HG02798 (cell line): Measurements from ENCODE around the gene PDCD1.

Source experiments
- ATAC-seq: cut with Tn5 transposase; IDR thresholded peaks from one replicate; pipeline ENCODE4 v1.9.1; 2021; ENCODE audit warnings: mild to moderate bottlenecking; ENCODE audit not compliant: unreplicated experiment, poor library complexity

The PDCD1 gene

DNA sequence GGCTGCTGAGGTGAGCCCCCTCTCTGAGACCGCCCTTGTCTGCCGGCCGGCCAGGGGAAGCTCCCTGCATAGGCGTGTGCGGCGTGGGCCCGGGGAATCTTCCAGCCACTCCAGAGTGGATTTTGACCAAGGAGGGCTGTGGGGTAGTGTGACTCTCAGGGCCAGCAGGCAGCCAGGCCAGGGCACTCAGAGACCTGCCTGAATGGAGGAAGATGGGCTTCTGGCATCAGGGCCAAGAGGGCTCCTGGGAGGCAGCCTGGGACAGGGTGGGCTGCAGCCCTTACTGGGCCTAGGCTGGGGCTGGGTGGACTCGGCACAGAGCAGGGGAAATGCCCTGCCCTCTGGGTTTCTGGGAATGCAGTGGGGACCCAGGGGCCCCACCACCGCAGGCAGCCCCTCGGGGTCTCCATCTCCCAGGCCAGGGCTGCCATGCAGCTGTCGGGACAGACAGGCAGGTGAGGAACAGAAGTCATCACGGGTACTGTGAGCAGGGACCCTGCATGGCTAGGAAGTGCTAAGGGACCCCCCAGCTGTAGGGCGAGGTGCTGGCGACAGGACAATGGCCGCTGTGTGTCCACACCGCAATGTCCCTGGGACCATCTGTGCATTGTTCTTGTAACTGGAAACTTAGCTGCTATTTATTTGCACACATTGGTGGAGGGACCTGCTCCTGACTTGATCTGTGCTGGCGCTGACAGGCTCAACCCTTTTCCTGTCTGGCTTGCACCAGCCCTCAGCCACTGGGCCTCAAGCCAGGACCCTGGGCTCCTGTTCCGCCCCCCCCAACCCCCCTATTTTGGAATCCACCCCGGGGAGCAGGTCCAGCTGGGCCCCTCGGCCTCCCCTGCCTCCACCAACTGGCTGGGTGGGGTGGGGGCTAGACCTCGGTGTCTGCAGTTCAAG lies 4.1 kb downstream of the PDCD1 start:
- ATAC-seq: no peak

DNA sequence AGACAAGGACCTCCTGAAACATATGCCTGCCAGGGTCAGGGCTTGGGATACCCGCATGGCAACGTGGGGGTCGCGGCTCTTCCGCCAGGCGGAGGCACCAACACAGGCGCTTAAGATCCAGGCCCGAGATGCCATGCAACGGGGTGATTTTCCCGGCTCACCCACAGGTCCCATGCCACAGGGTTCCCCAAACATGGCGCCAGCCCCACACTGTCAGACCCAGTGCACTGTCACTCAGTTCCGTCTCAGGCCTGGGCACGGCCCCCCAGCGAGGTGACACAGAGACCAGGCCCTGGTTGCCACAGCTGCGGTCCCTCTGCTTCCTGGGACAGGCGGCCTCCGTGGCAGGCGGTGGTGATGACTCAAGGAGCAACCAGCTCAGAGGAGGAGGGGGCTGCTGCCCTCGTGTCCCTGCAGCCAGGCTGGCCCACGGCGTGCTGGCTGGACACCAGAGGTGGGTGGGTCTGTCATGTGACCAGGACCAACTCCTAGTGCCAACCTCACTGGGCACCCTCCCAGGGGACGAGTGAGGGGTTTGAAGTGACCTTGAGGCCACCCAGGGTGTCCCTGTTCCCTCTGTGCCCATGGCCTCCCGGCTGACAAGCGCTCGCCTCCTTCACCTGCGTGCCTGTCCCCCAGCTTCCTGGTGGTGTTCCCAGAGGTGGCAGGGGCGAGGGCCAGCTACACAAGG lies 4.9 kb downstream of the PDCD1 start:
- ATAC-seq: no peak

DNA sequence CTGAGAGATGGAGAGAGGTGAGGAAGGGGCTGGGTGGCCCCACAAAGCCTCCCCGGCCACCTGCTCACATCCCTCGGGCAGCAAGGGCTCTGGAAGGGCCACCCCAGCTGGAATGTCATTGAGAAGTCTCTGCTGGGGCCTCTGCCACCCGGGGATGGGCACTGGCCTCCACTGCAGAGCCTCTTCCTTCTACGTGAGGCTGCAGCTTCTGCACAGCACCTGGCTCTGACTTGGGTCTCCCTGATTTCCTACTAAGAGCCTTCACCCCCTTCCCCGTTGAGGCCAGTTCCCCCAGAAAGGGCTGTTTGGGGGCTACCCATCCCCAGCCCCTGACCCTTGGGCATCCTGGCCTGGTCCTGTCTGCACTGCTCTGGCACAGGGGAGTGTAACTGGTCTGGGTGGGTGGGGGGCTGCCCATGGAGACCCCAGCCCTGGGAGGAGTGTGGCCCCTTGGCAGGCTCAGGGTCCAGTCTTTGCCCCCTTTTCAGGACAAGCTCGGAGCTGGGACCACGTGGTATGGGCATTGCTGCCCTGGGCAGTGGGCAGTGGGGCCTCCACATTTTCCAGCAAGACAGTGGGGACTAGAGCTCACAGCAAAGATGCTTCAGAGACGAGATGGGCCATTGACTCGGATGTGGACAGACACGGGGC lies 5.6 kb downstream of the PDCD1 start:
- ATAC-seq: no peak

DNA sequence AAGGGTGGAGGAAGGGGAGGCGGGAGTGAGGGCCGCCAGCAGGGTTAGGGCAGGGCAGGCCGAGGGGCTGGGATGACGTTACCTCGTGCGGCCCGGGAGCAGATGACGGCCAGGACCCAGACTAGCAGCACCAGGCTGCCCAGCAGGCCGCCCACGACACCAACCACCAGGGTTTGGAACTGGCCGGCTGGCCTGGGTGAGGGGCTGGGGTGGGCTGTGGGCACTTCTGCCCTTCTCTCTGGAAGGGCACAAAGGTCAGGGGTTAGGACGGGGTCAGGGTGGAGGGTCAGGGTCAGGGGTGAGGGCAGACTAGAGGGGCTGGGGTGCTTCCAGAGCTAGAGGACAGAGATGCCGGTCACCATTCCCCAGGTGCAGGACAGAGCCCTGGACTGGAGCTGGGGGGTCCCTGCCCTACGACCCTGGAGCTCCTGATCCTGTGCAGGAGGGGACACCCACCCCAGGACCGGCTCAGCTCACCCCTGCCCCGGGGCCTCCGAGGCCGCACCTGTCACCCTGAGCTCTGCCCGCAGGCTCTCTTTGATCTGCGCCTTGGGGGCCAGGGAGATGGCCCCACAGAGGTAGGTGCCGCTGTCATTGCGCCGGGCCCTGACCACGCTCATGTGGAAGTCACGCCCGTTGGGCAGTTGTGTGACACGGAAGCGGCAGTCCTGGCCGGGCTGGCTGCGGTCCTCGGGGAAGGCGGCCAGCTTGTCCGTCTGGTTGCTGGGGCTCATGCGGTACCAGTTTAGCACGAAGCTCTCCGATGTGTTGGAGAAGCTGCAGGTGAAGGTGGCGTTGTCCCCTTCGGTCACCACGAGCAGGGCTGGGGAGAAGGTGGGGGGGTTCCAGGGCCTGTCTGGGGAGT lies 6.3 kb downstream of the PDCD1 start:
- ATAC-seq: no peak

DNA sequence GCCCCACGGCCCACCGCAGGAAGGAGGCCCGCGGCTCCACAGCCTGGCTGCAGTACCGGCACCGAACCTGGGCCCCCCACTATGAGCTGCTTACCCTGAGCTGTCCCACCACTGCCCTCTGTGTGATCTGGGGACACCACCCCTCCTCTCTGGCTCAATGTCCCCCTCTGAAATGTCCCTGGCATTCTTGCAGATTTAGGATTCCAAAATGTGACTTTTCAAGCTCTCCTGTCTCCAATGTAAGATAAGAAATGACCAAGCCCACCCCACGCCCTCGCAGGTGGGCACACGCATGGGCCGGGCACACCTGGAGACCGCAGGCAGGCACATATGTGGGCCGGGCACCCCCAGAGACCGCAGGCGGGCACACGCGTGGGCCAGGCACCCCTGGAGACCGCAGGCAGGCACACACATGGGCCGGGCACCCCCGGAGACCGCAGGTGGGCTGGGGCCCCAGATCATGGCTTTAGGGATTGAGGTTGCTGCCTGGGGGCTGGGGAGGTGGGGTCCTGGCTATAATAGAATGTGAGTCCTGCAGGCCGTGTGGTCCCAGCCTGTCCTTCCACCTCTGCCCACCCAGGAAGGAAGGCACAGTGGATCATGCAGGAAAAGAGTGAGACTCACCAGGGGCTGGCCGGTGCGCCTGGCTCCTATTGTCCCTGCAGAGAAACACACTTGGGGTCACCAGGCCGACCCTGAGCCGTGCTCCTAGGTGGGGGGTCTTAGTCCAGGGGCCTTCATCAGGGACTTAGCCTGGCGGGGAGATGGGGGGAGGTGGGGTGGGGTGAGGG lies 7.2 kb downstream of the PDCD1 start:
- ATAC-seq: no peak

DNA sequence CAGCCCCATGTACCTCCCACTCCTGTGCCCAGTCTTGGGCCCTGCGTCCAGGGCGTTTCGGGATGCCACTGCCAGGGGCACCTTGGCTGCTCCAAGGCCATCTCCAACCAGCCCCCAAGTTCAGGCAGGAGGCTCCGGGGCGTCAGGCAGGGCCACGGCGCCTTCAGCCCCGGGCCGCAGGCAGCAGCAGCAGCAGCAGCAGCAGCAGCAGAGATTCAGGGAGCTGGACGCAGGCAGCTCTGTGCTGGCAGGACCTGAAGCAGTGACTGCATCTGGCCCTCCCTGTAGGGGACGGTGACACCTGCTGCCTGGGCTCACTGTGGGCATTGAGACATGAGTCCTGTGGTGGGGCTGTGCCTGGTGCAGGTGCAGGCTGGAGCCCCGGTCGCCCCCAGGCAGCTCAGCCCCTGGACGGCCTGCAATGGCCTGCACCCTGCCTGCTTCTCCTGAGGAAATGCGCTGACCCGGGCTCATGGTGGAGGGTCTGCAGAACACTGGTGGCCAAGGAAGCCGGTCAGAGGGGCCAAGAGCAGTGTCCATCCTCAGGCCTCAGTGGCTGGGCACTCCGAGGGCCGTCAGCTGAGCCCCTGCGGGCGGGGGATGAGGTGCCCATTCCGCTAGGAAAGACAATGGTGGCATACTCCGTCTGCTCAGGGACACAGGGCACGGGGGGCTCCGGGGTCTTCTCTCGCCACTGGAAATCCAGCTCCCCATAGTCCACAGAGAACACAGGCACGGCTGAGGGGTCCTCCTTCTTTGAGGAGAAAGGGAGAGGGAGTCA lies 8.0 kb downstream of the PDCD1 start:
- ATAC-seq: no peak

DNA sequence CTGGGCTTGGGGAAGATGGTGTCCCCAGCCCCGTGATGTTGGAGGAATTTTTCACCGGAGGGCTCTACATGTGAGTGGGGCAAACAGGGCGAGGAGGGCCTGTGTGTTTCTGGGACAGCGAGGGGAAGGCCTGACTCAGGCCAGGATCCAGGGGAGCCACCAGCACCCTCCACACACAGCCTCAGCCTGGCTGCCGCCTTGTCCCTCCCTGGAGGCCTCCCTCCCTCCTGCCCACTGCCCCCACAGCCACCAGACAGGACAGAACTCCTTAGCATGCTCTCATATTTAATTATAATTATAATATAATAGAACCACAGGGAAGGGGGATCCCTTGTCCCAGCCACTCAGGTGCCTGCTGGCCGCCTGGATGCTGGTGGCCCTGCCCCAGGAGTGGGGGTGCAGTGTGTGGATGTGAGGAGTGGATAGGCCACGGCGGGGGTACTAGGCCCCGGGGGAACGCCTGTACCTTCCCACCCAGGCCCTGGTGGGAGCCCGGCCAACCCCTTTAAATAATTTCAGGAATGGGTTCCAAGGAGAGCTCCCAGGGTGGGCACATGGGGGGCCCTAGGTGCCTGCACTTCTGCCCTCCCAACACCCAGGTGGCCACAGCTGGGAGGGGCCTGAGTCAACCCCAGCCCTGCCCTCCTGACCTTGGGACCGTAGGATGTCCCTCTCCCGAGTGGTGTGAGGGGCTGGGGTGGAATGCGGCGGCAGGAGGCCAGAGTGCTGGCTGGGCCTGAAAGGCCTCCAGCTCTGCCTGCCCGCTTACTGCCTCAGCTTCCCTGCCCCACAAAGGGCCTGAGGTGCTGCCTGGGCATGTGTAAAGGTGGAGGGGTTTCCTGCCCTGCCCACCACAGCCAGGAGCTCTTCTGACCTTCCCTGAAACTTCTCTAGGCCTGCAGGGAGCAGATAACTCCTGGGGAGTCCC lies 8.8 kb downstream of the PDCD1 start:
- no peak for ATAC-seq

DNA sequence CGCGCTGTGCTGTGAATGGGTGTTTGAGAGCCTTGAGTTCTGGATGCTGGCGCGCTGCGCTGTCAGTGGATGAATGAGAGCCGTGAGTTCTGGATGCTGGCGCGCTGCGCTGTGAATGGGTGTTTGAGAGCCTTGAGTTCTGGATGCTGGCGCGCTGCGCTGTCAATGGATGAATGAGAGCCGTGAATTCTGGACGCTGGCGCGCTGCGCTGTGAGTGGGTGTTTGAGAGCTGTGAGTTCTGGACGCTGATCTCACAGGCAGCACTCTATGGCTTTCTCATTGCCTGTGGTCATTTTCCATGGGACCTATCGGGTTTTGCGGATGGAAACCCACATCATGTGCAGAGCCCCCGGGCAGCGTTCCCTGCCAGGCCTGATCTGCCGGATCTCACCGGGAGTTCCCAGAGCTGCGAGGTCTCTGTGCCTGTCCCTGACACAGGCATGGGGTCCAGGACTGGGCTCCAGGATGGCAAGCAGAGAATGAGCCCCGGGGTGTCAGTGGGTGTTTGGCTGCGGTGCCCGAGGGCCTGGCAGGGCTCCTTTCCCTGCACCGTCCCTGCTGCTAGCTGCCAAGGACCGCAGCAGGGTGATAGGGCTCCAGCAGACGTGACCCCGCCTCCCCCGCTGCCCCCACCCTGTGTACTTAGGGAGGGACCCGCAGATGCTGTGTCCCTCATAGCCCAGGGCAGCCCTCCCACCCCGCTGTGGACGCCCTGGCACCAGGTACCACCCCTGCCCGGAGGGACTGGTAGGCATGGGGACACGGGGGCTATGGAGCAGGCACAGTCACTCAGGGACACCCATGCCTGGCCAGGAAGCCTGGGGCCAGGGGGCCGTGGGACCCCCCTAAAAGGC lies 9.7 kb downstream of the PDCD1 start:
- ATAC-seq: no peak

- ATAC-seq: no peak
Observed at GRCh38 chr2:241846406-241846805, 12.3 kb downstream of the PDCD1 start.

DNA sequence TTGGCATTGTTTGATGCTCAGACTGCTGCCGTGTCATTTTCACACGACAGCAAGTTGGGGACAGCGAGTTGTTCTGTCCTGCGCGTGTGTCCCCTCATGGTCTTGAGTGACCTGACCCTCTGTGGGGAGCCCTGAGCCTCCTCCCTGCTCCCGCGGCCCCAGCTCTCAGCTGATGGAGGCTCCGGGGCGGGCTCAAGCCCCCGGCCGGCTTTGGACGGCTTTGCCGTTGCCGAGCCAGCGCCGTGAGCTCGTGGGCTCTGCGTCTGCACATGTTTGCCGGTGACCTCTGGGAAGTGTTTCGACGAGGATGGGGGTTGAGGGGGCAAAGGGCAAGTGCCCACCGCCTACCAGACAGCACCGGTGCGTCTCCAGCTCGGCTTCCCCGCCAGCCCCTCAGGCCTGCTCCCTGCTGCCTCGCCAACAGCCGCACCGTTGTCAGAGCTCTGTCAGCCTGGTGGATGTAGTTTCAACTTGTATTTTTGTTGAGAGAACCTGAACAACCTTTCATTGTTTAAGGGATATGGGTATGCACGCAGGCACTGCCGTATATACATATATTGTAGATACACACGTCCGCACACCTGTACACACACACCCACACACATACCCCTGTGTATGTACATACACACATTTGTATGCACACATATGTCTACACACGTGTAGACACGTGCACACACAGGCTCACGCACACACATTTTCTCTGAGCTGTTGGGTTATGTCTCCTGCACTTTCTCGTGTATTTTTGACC lies 13.7 kb downstream of the PDCD1 start:
- ATAC-seq: no peak

- ATAC-seq: peak; percentile 76
Observed at GRCh38 chr2:241844066-241844728, 14.5 kb downstream of the PDCD1 start.

- ATAC-seq: no peak
Observed at GRCh38 chr2:241843321-241844065, 15.2 kb downstream of the PDCD1 start.

- ATAC-seq: peak; percentile 48
Observed at GRCh38 chr2:241842620-241843211, 16.0 kb downstream of the PDCD1 start.

DNA sequence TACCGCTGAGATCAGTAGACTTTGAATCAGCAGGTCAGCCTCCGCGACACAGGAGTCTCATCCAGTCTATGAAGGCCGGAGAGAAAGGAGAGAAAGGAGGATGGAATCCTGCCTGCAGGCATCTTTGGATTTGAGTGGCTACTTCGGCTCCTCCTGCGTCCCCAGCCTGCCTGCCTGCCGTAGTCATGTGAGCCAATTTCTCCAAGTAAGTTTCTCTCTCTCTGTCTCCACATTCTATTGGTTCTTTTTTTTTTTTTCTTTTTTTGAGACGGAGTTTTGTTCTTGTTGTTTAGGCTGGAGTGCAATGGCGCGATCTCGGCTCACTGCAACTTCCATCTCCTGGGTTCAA lies 16.7 kb downstream of the PDCD1 start:
- no peak for ATAC-seq
